B cell (primary cell): ENCODE results near the gene RSPH6A.

Source experiments
- CTCF ChIP-seq: fragments of 200-600 bp; IDR thresholded peaks from one replicate; pipeline ENCODE4 v1.8.0; 2022; ENCODE audit warnings: antibody characterized with exemption, mild to moderate bottlenecking
- EZH2 ChIP-seq: IDR thresholded peaks from 2 replicates; pipeline ENCODE4 v1.6.1; 2012; ENCODE audit warnings: borderline replicate concordance, low read depth, mild to moderate bottlenecking, moderate library complexity, low read length; ENCODE audit not compliant: insufficient read depth, poor library complexity, severe bottlenecking

- no peak for TF ChIP-seq CTCF
- TF ChIP-seq EZH2 = no peak
These were observed 67.6 kb downstream of the RSPH6A start for GRCh38 chr19:45747513-45747912.
